Ishikawa (cell line): ENCODE measurements around the gene CAMTA1.

Source experiments
- CEBPB ChIP-seq: IDR thresholded peaks from 2 replicates; pipeline ENCODE4 v1.6.1; 2012
- CREB1 ChIP-seq: IDR thresholded peaks from 2 replicates; pipeline ENCODE4 v1.6.1; 2012; ENCODE audit warnings: low read depth
- EGR1 ChIP-seq: IDR thresholded peaks from 2 replicates; pipeline ENCODE4 v1.6.1; 2012
- EP300 ChIP-seq: IDR thresholded peaks from 2 replicates; pipeline ENCODE4 v1.6.1; 2012; ENCODE audit warnings: borderline replicate concordance
- FOXM1 ChIP-seq: IDR thresholded peaks from 2 replicates; pipeline ENCODE4 v1.6.1; 2012; ENCODE audit warnings: low read depth, borderline replicate concordance
- NFIC ChIP-seq: IDR thresholded peaks from 2 replicates; pipeline ENCODE4 v1.6.1; 2012
- RAD21 ChIP-seq: IDR thresholded peaks from 2 replicates; pipeline ENCODE4 v1.6.1; 2012; ENCODE audit warnings: low read depth
- TAF1 ChIP-seq: IDR thresholded peaks from 2 replicates; pipeline ENCODE4 v1.6.1; 2012; ENCODE audit warnings: low read depth, mild to moderate bottlenecking
- TCF12 ChIP-seq: IDR thresholded peaks from 2 replicates; pipeline ENCODE4 v1.6.1; 2012; ENCODE audit warnings: low read depth
- TEAD4 ChIP-seq: IDR thresholded peaks from 2 replicates; pipeline ENCODE4 v1.6.1; 2012
- YY1 ChIP-seq: IDR thresholded peaks from 2 replicates; pipeline ENCODE4 v1.6.1; 2012; ENCODE audit warnings: low read depth
- ZBTB7A ChIP-seq: IDR thresholded peaks from 2 replicates; pipeline ENCODE4 v1.6.1; 2012; ENCODE audit warnings: low read depth
- TF ChIP-seq, protein P1 (sequence below): IDR thresholded peaks from 2 replicates; pipeline ENCODE4 v1.6.1; 2012
- TF ChIP-seq, protein P2 (sequence below): IDR thresholded peaks from 2 replicates; pipeline ENCODE4 v1.6.1; 2012
- TF ChIP-seq, protein P3 (sequence below): IDR thresholded peaks from 2 replicates; pipeline ENCODE4 v1.6.1; 2012; ENCODE audit warnings: low read depth, mild to moderate bottlenecking

The CAMTA1 gene

DNA sequence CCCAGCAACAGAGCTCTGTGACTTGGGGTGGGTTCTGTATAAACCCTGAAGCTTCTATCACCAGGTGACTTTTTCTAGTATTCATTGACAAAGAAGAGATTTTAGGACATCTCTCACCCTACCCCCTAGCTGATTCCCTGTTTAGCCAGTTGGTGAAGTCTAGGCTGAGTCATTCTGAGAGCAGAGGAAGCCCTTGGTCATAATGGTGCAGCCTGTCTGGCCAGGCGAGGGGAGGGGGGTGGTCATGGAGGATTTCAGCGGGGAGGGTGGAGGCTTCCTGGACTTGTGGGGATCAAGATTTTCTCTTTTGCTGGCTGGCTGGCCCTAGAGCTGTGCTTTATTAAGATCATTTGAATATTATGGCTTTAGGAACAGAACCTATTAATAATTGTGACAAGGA lies 262.6 kb downstream of the CAMTA1 start:
- TF ChIP-seq TEAD4 (no peak), RAD21 (no peak), TCF12 (no peak), TAF1 (no peak), CREB1 (no peak), ZBTB7A (no peak), NFIC (no peak), FOXM1 (no peak), YY1 (no peak), EGR1 (no peak), EP300 (no peak), CEBPB (no peak)
- TF ChIP-seq, protein P1, sequence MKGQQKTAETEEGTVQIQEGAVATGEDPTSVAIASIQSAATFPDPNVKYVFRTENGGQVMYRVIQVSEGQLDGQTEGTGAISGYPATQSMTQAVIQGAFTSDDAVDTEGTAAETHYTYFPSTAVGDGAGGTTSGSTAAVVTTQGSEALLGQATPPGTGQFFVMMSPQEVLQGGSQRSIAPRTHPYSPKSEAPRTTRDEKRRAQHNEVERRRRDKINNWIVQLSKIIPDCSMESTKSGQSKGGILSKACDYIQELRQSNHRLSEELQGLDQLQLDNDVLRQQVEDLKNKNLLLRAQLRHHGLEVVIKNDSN = no peak
- TF ChIP-seq, protein P2, sequence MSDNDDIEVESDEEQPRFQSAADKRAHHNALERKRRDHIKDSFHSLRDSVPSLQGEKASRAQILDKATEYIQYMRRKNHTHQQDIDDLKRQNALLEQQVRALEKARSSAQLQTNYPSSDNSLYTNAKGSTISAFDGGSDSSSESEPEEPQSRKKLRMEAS = no peak
- TF ChIP-seq, protein P3, sequence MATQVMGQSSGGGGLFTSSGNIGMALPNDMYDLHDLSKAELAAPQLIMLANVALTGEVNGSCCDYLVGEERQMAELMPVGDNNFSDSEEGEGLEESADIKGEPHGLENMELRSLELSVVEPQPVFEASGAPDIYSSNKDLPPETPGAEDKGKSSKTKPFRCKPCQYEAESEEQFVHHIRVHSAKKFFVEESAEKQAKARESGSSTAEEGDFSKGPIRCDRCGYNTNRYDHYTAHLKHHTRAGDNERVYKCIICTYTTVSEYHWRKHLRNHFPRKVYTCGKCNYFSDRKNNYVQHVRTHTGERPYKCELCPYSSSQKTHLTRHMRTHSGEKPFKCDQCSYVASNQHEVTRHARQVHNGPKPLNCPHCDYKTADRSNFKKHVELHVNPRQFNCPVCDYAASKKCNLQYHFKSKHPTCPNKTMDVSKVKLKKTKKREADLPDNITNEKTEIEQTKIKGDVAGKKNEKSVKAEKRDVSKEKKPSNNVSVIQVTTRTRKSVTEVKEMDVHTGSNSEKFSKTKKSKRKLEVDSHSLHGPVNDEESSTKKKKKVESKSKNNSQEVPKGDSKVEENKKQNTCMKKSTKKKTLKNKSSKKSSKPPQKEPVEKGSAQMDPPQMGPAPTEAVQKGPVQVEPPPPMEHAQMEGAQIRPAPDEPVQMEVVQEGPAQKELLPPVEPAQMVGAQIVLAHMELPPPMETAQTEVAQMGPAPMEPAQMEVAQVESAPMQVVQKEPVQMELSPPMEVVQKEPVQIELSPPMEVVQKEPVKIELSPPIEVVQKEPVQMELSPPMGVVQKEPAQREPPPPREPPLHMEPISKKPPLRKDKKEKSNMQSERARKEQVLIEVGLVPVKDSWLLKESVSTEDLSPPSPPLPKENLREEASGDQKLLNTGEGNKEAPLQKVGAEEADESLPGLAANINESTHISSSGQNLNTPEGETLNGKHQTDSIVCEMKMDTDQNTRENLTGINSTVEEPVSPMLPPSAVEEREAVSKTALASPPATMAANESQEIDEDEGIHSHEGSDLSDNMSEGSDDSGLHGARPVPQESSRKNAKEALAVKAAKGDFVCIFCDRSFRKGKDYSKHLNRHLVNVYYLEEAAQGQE = no peak

DNA sequence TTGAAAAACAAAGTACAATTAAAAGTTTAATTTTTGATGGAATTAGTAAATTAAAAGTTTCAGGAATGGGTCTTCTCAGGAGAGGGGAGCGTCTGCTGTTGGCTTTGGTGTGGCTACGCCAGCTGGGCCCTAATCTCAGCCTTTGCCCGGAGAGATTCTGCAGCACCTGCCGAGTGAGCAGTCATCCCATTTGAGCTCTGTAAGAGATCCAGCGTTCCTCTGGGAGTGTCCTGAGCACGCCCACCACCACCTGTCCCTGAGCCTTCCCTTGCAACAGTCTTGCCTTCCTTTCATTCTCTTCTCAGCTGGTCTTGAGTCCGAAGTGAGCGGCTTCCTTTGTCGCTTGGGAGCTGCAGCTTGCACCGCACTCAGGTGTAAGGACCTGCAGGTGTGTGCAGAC lies 263.1 kb downstream of the CAMTA1 start:
- TF ChIP-seq EP300 (no peak), TCF12 (no peak), FOXM1 (no peak), YY1 (no peak), CREB1 (no peak), TAF1 (no peak), NFIC (no peak)
- TF ChIP-seq, protein P3 = no peak
- TF ChIP-seq, protein P2 = no peak
- TF ChIP-seq, protein P1 = no peak

DNA sequence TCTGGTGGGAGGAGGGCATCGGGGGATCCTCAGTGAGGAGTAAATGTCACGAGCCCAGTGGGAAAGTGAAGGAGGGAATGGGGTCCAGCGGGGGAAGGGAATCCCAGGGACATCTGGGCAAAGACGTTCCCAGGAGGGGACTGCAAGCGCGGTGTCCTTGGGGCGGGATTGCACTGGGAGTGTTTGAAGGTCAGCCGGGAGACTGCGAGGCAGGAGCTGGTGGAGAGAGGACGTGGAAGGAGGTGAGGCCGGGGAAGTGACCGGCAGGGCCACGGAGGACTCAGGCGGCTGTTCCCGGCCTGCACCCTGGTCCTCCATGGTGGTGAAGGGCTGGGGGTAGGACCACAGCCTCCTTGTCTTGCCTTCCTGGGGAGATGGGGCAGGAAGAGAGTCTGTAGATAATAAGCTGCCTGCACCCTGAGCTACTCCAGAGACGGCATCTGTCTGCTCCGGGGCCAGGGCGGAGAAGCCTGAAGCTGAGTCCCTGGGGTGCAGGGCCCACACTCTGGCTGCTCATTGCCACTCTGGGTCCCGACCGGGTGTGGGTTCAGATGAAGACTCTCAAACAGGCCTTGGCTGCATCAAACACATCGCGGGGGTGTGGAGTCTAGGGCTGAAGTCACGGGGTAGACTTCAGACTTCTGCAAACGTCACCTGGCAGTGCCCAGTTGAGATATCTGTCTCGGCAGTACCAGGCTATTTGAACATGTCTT lies 264.8 kb downstream of the CAMTA1 start:
- TF ChIP-seq TEAD4 (no peak), ZBTB7A (no peak), FOXM1 (no peak), EGR1 (no peak), CEBPB (no peak), EP300 (no peak), CREB1 (no peak), TCF12 (no peak), RAD21 (no peak), YY1 (no peak), NFIC (no peak)
- TF ChIP-seq, protein P1 = no peak
- TF ChIP-seq, protein P2 = no peak
- TF ChIP-seq, protein P3 = no peak
